Transverse colon (tissue), 4 donors: ENCODE data around the gene CACNA1A. TPM values are rescaled to one million over a fixed set of nuclear protein-coding genes. Genes with fewer than 3 reads are reported as not detected.
"Not testable (repeated sequence)": the region's sequence is repeated elsewhere in the genome, so short reads cannot be mapped to it uniquely, and the experiment has no call there.

Experiments
- DNase-seq: peaks from one replicate; pipeline ENCODE4 v3.0.0-alpha.2; 2019
- H3K27ac ChIP-seq, 4 donors: fragments of 200-600 bp; sonication (generic); 2 replicates each; pipeline ENCODE4 v1.5.1; 2016 to 2018; ENCODE audit warnings: inconsistent platforms in 4 of 4
- H3K27me3 ChIP-seq: fragments of 200-600 bp; sonication (generic); 2 replicates; pipeline ENCODE4 v1.5.1; 2017; ENCODE audit warnings: inconsistent platforms
- H3K36me3 ChIP-seq, 4 donors: fragments of 200-600 bp; sonication (generic); 2 replicates each; pipeline ENCODE4 v1.5.1; 2017 to 2019; ENCODE audit warnings: inconsistent platforms in 4 of 4
- H3K4me1 ChIP-seq, 4 donors: fragments of 200-600 bp; sonication (generic); 2 replicates each; pipeline ENCODE4 v1.5.1; 2017 to 2020; ENCODE audit warnings: inconsistent platforms in 4 of 4
- H3K4me3 ChIP-seq, 4 donors: fragments of 200-600 bp; sonication (generic); 1 replicate in 1 of 4; 2 replicates in 3 of 4; pipeline versions ENCODE4 v1.5.1 to v1.6.1; 2017 to 2019; ENCODE audit warnings: inconsistent platforms in 4 of 4
- H3K9me3 ChIP-seq, 2 donors: fragments of 200-600 bp; sonication (generic); 2 replicates each; pipeline ENCODE4 v1.5.1; 2017 to 2019; ENCODE audit warnings: inconsistent platforms in 2 of 2
- EP300 ChIP-seq: sonication (generic); formaldehyde crosslinking; IDR thresholded peaks from one replicate; pipeline ENCODE4 v1.6.1; 2017; ENCODE audit warnings: antibody characterized with exemption, low read depth
- POLR2A ChIP-seq: fragments of 450-650 bp; IDR thresholded peaks from one replicate; pipeline ENCODE4 v1.6.1; 2016; ENCODE audit warnings: antibody characterized with exemption, mild to moderate bottlenecking, moderate library complexity
- POLR2AphosphoS5 ChIP-seq, 3 donors: sonication (generic); formaldehyde crosslinking; IDR thresholded peaks; one replicate each; pipeline ENCODE4 v1.6.1; 2016; ENCODE audit warnings: antibody characterized with exemption in 3 of 3
- WGBS, 2 donors: methylation state at CpG; one replicate each; pipeline ENCODE4 v1.1.5; 2018; ENCODE audit warnings: low coverage in 1 of 2; 5-methylcytosine and 5-hydroxymethylcytosine counted together
- in situ Hi-C, 4 donors: fragments of 200-750 bp; cut with MboI; loops; one replicate each; pipeline versions ENCODE4 v1.15.0 to v1.15.1; 2017; ENCODE audit warnings: low sequenced_read_pairs in 3 of 4, low pct_ligation_motif_present in 1 of 4, low pct_unique_long_range_greater_than_20kb in 1 of 4
- intact Hi-C: fragments of 100-400 bp; cut with DNase I; formaldehyde crosslinking; loops from one replicate; pipeline ENCODE4 v1.15.1; 2023; ENCODE audit warnings: low total_unique reads
- total RNA-seq, 4 donors: library from RNA; depleted of rRNA; stranded (reverse); fragments of >200 nt; gene quantifications; one replicate each; pipeline ENCODE4 v1.1.0, GENCODE V29; 2016
- TF ChIP-seq, protein P1 (sequence below), 5 experiments: fragments of 200-600 bp in 3 of 5; fragments of 450-650 bp in 2 of 5; sonication (generic) in 3 of 5; IDR thresholded peaks; 1 replicate in 2 of 5; 2 replicates in 3 of 5; pipeline ENCODE4 v1.5.1; 2016 to 2017; ENCODE audit warnings: antibody characterized with exemption in 5 of 5, inconsistent platforms in 3 of 5, mild to moderate bottlenecking in 2 of 5, moderate library complexity in 1 of 5

The CACNA1A gene
- total RNA-seq, 4 donors from 2014 or later = 2.9 to 15.7 (median 5.2) TPM

DNA sequence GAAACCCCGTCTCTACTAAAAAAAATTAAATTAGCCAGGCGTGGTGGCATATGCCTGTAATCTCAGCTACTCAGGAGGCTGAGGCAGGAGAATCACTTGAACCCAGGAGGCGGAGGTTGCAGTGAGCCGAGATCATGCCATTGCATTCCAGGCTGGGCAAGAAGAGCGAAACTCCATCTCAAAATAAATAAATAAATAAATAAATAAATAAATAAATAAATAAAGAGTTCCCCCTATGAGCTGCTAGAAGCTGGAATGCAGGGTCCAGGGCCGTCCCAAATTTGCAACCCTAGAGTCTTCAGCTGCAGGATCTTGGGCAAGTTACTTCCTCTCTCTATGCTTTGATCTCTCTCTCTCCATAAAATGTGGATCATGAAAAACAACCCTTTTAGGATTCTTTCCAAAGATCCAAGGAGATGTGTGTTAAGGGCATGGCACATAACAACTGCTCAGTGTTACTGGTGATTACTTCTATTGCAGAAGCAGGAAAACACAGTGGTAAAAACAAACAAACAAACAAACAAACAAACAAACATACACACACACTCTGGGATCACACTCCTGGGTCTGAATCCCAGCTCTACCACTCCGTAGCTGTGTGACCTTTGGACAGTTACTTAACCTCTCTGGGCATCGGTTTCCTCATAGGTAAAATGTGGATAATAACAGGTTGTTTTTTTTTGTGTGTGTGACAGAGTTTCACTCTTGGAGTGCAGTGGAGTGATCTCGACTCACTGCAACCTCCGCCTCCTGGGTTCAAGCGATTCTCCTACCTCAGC, 78.8 kb downstream of the CACNA1A start:
- no peak for DNase-seq
- in situ Hi-C loops (no loop called here), intact Hi-C loops (no loop called here)
- TF ChIP-seq POLR2A (no peak), EP300 (no peak), POLR2AphosphoS5 (IDR thresholded peaks at IDR 0.05) (no peak)
- TF ChIP-seq, protein P1, sequence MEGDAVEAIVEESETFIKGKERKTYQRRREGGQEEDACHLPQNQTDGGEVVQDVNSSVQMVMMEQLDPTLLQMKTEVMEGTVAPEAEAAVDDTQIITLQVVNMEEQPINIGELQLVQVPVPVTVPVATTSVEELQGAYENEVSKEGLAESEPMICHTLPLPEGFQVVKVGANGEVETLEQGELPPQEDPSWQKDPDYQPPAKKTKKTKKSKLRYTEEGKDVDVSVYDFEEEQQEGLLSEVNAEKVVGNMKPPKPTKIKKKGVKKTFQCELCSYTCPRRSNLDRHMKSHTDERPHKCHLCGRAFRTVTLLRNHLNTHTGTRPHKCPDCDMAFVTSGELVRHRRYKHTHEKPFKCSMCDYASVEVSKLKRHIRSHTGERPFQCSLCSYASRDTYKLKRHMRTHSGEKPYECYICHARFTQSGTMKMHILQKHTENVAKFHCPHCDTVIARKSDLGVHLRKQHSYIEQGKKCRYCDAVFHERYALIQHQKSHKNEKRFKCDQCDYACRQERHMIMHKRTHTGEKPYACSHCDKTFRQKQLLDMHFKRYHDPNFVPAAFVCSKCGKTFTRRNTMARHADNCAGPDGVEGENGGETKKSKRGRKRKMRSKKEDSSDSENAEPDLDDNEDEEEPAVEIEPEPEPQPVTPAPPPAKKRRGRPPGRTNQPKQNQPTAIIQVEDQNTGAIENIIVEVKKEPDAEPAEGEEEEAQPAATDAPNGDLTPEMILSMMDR (IDR thresholded peaks at IDR 0.05) = no peak
- no peak overlapping the region for H3K27ac ChIP-seq
- H3K9me3 ChIP-seq = peaks cover 4% of the 10 kb centered on the region in 2 donors
- H3K4me1 ChIP-seq = no peaks in the 10 kb centered on the region
- 70 to 78% methylated on average over 7 to 11 of the region's 11 CpGs for WGBS, 2 donors
- no peaks in the 10 kb centered on the region for H3K36me3 ChIP-seq
- H3K27me3 ChIP-seq = no peaks in the 10 kb centered on the region
- H3K4me3 ChIP-seq = no peak overlapping the region

DNA sequence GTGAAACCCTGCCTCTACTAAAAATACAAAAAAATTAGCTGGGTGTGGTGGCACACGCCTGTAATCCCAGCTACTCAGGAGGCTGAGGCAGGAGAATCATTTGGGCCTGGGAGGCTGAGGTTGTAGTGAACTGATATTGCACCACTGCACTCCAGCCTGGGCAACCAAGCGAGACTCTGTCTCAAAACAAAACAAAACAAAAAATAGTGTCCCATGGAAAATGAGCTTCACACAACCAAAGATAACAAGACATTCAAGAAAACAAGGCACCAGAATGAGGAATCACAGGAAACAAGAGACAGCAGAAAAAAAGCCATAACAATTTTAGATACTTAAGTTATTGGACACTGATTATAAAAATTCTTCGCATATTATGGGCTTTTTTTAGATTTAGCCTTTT, 80.4 kb downstream of the CACNA1A start:
- 78 to 91% methylated on average over 2 to 3 of the region's 3 CpGs for WGBS, 2 donors
- H3K36me3 ChIP-seq, H3K27ac ChIP-seq, DNase-seq, H3K4me1 ChIP-seq, intact Hi-C loops, in situ Hi-C loops, H3K4me3 ChIP-seq, H3K27me3 ChIP-seq: not testable (repeated sequence)
- peaks cover 4 to 11% of the 10 kb centered on the region in 2 donors for H3K9me3 ChIP-seq

DNA sequence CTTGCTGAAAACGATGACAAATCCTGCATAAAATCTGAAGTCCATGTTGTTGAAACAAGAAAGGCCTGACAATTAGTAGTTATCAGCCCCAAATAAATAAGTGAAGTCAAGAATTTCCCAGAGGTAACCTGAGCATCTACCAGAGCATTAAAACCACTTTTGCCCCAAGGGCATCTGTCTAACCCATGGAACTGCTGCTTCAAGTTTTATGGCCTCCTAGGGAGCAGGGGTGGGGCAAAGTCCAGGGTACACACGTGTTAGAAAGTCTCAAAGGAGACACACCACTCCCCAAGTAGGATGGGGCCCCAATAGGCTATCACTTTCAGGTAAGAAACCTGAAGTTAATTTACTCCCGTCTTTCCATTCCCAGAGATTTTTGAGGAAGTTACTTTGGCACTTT, 81.1 kb downstream of the CACNA1A start:
- Histone ChIP-seq H3K4me3 (no peak overlapping the region), H3K4me1 (no peaks in the 10 kb centered on the region), H3K36me3 (no peaks in the 10 kb centered on the region), H3K9me3 (peaks cover 4 to 11% of the 10 kb centered on the region in 2 donors), H3K27me3 (no peaks in the 10 kb centered on the region), H3K27ac (no peak overlapping the region)
- 43 to 73% methylated on average over 2 to 3 of the region's 3 CpGs for WGBS, 2 donors
- no peak for TF ChIP-seq POLR2AphosphoS5 (IDR thresholded peaks at IDR 0.05)
- TF ChIP-seq POLR2A = no peak
- TF ChIP-seq EP300 = no peak
- TF ChIP-seq, protein P1 (IDR thresholded peaks at IDR 0.05) = no peak
- in situ Hi-C loops (no loop called here), intact Hi-C loops (no loop called here)
- no peak for DNase-seq

DNA sequence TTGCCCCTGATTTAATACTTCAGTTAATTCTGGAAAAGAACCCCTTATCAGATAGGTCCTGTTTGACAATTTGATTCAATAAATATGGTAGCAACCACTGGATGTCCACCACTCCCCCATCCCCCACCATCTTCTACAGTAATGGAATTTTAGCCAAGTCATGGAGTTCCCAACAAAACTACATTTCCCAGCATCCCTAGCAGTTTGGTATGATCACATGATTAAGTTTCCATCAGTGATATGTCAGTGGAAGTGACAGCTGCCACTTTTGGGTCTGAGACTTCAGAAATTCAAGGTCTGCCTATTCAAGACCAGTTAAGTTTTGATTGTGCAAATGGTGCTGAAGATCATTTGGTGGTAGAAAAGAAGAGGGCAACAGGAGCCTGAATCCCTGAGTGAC, 85.5 kb downstream of the CACNA1A start:
- in situ Hi-C loops = no loop called here
- H3K27ac ChIP-seq = no peak overlapping the region
- no peaks in the 10 kb centered on the region for H3K27me3 ChIP-seq
- peaks cover 3 to 11% of the 10 kb centered on the region in 2 donors for H3K9me3 ChIP-seq
- H3K4me1 ChIP-seq = no peaks in the 10 kb centered on the region
- intact Hi-C loops = no loop called here
- no peak for DNase-seq
- H3K36me3 ChIP-seq = no peaks in the 10 kb centered on the region
- TF ChIP-seq, protein P1 (IDR thresholded peaks at IDR 0.05) = no peak
- no peak for TF ChIP-seq EP300
- no peak for TF ChIP-seq POLR2A
- no peak for TF ChIP-seq POLR2AphosphoS5 (IDR thresholded peaks at IDR 0.05)
- H3K4me3 ChIP-seq = no peak overlapping the region

DNA sequence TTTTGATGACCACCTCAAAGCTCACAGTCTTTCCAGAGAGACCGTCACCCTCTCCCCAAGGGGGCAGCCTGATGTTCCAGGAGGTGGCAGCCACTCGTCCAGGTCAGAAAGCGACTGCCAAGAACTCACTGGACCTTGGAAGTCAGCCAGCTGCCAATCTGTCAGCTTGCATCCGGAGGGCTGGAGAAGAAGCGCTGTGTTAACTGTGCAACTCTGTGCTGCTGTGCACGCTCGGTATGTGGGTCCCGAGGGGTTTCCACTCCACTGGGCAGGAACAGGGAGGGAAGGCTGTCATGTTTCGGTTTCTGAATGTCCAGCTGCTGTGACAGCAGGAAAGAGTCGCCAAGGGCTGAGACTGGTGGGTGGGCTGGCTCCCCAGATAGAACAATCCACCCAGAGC, 89.2 kb downstream of the CACNA1A start:
- TF ChIP-seq EP300 = no peak
- TF ChIP-seq POLR2A = no peak
- TF ChIP-seq POLR2AphosphoS5 (IDR thresholded peaks at IDR 0.05) = no peak
- TF ChIP-seq, protein P1 (IDR thresholded peaks at IDR 0.05) = no peak
- Histone ChIP-seq H3K4me1 (no peaks in the 10 kb centered on the region), H3K27ac (no peak overlapping the region), H3K27me3 (no peaks in the 10 kb centered on the region), H3K9me3 (peaks cover 0 to 4% of the 10 kb centered on the region in 2 donors), H3K4me3 (no peak overlapping the region), H3K36me3 (no peaks in the 10 kb centered on the region)
- no peak for DNase-seq
- intact Hi-C loops (no loop called here), in situ Hi-C loops (no loop called here)
- 54% methylated on average over 10 of the region's 10 CpGs; no CpG with 5 or more reads in 1 of the 2 donors for WGBS, 2 donors
